Astrocyte of the cerebellum (primary cell): Measurements from ENCODE around the gene CEMIP2.

ENCODE experiments used
- DNase-seq: peaks from one replicate; pipeline ENCODE4 v3.0.0-alpha.2; 2011; ENCODE audit warnings: low read depth
- H3K4me3 ChIP-seq: 2 replicates; pipeline ENCODE4 v1.5.1; 2011; ENCODE audit warnings: mild to moderate bottlenecking, low read depth, low read length, moderate library complexity
- in situ Hi-C: cut with HindIII; loops from 2 replicates; pipeline ENCODE4 v1.10.0; 2017; ENCODE audit warnings: low sequenced_read_pairs
- TF ChIP-seq, protein P1 (sequence below): IDR thresholded peaks from 2 replicates; pipeline ENCODE4 v1.5.1; 2012; ENCODE audit warnings: low read length, low read depth, moderate library complexity, mild to moderate bottlenecking; ENCODE audit errors: missing control alignments

CEMIP2 gene

DNA sequence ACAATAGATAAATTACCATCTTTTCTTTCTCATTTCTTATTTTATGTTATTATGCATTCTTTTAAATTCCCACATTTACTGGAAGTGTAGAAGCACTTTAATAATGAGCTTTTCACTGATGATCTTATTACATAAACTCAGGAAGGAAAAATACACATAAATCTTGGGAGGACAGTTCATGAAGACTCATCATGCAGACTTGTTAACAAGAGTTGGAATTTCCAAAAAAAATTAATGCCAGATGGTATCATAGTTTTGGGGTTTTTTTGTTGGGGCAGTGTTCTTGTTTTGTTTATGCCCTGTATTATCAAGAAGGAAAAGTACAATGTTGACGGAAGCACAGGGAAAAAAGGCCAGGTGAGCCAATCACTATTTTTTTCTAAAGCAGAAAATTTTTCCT, 35.1 kb downstream of the CEMIP2 start:
- H3K4me3 ChIP-seq: no peak overlapping the region
- in situ Hi-C loops: no loop called here
- TF ChIP-seq, protein P1, sequence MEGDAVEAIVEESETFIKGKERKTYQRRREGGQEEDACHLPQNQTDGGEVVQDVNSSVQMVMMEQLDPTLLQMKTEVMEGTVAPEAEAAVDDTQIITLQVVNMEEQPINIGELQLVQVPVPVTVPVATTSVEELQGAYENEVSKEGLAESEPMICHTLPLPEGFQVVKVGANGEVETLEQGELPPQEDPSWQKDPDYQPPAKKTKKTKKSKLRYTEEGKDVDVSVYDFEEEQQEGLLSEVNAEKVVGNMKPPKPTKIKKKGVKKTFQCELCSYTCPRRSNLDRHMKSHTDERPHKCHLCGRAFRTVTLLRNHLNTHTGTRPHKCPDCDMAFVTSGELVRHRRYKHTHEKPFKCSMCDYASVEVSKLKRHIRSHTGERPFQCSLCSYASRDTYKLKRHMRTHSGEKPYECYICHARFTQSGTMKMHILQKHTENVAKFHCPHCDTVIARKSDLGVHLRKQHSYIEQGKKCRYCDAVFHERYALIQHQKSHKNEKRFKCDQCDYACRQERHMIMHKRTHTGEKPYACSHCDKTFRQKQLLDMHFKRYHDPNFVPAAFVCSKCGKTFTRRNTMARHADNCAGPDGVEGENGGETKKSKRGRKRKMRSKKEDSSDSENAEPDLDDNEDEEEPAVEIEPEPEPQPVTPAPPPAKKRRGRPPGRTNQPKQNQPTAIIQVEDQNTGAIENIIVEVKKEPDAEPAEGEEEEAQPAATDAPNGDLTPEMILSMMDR: no peak
- no peak for DNase-seq

DNA sequence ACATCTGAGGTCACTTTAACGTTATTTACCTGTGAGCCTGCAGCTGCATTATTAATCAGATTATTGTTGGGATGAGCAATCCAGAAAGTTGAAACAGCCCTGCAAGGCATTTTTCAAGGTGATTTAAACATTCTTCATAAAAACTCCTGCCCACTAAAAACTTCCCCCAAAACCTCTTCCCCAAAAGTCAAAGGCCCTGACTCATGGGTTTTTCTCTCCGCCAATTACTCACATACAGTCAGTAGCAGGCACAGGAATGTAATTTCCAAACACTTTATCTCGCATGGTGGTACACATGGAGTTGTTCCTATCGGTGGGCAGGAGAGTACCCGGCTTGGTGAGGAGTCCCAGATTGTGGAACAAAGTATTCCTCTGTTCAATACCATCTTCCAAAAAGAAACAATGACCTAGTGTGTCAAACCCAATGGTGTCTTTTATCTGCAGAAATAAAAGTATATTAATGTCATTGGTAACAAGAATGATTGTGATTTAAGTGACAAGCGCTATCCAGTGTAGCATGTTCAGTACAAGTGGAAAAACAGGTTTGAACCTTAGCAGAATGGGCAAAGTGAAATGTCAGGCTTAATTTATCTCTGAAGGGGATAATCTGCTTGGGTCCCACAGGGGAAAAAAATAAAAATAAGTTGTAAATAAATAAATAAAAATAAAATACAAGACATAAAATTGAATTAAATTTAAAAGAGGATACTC, 38.3 kb downstream of the CEMIP2 start:
- H3K4me3 ChIP-seq: no peak overlapping the region
- TF ChIP-seq, protein P1: no peak
- DNase-seq: no peak
- in situ Hi-C loops: no loop called here

DNA sequence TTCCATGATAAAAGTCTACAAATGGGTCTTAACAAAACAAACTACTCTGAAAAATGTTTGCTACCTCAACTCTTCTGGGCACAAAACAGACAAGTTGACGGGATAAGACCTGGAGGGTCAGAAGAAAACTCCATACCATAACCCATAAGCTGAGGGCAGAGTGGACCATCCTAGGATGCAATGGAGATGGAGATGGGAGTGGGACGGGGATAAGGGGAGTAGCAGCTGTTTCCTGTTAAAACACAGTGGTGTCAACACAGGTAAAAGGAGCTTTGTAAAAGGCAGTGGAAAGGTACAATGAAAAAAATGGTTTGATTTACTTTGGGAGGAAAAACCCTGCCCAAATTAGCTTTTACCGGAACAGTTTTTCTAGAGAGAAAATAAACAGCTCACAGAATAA, 41.6 kb downstream of the CEMIP2 start:
- TF ChIP-seq, protein P1: no peak
- DNase-seq: no peak
- in situ Hi-C loops: no loop called here
- no peak overlapping the region for H3K4me3 ChIP-seq

DNA sequence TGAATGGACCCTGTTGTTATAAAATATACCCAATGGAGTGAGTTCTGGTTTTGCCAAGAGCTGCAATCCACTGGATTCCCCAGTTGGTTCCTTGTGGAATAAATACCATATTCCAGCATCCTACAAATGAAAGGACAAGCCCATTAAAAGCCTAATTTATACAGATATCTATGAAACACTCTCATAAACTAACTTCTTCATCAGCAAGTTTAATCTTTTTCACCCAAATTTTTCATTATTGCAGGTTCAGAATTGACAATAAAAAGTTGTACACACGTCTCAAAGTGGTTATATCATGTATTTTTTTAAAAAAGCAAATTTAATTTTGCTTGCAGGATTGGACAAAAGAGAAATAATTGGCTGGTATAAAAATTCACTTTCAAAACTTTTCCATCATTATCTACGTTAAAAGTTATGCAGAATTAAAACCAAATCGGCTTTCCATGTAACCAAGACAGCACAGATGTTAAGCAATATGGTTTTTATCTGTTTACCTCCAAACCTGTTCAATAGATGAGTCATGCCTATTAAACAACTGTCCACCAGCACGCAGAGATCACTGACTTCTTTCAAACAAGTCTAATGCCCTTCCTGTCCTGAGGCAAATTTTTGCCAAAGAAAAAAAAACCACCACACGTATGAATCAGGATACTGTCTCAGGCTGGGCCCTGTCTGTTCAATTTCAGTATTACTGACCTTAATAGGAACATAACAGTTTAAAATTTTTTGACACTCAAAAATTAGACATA, 42.5 kb downstream of the CEMIP2 start:
- TF ChIP-seq, protein P1: no peak
- no peak overlapping the region for H3K4me3 ChIP-seq
- no peak for DNase-seq
- in situ Hi-C loops: no loop called here

DNA sequence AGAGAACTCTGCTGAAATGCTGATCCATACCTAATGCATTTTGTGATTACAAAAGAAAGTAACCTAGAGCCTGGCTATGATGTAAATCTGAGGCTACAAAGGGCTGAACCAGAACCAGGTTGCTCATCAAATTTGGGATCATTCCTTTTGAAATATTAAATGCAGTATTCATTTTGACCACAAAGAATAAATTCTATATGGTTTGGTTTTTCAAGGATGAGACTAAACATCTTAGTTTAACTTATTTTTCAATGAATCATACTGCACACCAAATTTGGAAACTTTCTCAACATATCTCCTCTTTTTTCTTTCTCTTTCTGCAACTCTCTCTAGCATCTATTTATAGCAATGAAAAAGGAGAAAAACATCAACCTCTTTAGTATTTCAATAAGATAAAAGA, 46.5 kb downstream of the CEMIP2 start:
- DNase-seq: no peak
- in situ Hi-C loops: no loop called here
- TF ChIP-seq, protein P1: no peak
- no peak overlapping the region for H3K4me3 ChIP-seq

DNA sequence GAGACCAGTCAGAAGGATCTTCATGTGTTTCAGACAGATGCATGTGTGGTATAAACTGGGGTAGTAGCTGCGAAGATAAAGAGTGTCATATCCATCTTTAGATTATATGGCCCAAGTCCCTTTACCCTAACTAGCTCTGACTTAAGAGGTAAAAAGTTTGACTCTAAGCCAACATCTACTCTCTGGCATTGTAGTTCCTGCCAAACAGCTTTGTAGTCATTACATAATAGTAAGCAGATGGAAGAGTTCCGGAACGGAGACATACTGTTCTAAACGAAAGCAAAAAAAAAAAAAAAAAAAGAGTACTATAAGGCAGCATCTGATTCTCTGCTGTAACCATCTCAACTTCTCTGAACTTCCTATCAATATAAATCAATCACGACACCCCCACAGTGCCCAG, 48.8 kb downstream of the CEMIP2 start:
- H3K4me3 ChIP-seq: no peak overlapping the region
- in situ Hi-C loops: no loop called here
- DNase-seq: peak; percentile 11
- TF ChIP-seq, protein P1: no peak
